ENCODE data around the gene SGF29. TPM values are rescaled to one million over a fixed set of nuclear protein-coding genes. Genes with fewer than 3 reads are reported as not detected.
"Not testable (repeated sequence)": the region's sequence is repeated elsewhere in the genome, so short reads cannot be mapped to it uniquely, and the experiment has no call there.

Gene SGF29
- total RNA-seq, 1 donor from 2014 or later = 5.3 TPM

- no peaks in the 10 kb centered on the region for H3K36me3 ChIP-seq
- H3K4me3 ChIP-seq = no peak overlapping the region
- no peaks in the 10 kb centered on the region for H4K20me1 ChIP-seq (ENCODE audit: low read depth)
- Mint-ChIP-seq H3K9me3 (no peaks in the 10 kb centered on the region), H3K27ac (peak overlapping the region; percentile 53), H3K4me3 (peak overlapping the region; percentile 59), H3K4me1 (peaks cover 22% of the 10 kb centered on the region), H3K36me3 (no peaks in the 10 kb centered on the region), H3K27me3 (ENCODE audit: insufficient read depth, low read depth) (peaks cover 4% of the 10 kb centered on the region)
- H3K9me3 ChIP-seq (ENCODE audit: low read depth) = no peaks in the 10 kb centered on the region
- DNase-seq (ENCODE audit: low spot score) = peak; percentile 28
- no peak overlapping the region for H3K27ac ChIP-seq
- no peak for TF ChIP-seq CTCF (IDR thresholded peaks at IDR 0.05)
- no peak for TF ChIP-seq EZH2 (IDR thresholded peaks at IDR 0.05)
- no peak for TF ChIP-seq EZH2phosphoT487 (IDR thresholded peaks at IDR 0.05)
- no peaks in the 10 kb centered on the region for H3K79me2 ChIP-seq (ENCODE audit: low read depth)
- peak overlapping the region; percentile 45 for H3K4me2 ChIP-seq
- H3K4me1 ChIP-seq = peaks cover 4% of the 10 kb centered on the region
- no peak overlapping the region for H3K9ac ChIP-seq
- H3F3A ChIP-seq (ENCODE audit: low read depth) = peaks cover 4% of the 10 kb centered on the region
- H2AFZ ChIP-seq (replicated peaks) = peak overlapping the region; percentile 68
- H3K27me3 ChIP-seq = no peaks in the 10 kb centered on the region
Measured at GRCh38 chr16:28621481-28622155, 67.9 kb downstream of the SGF29 start.

GRCh38 chr16:28622532-28623171 lies 68.9 kb downstream of the SGF29 start:
- H3K9ac ChIP-seq; H4K20me1 ChIP-seq (ENCODE audit: low read depth); H3K4me2 ChIP-seq; H3K9me3 Mint-ChIP-seq; H3K36me3 ChIP-seq; H3F3A ChIP-seq (ENCODE audit: low read depth); H3K36me3 Mint-ChIP-seq; H3K79me2 ChIP-seq (ENCODE audit: low read depth); H3K4me3 Mint-ChIP-seq; DNase-seq (ENCODE audit: low spot score); H2AFZ ChIP-seq (replicated peaks); H3K9me3 ChIP-seq (ENCODE audit: low read depth); H3K27ac Mint-ChIP-seq; H3K27ac ChIP-seq; H3K27me3 ChIP-seq; H3K4me3 ChIP-seq; H3K27me3 Mint-ChIP-seq (ENCODE audit: insufficient read depth, low read depth); H3K4me1 ChIP-seq: not testable (repeated sequence)
- peaks cover 18% of the 10 kb centered on the region for H3K4me1 Mint-ChIP-seq

- Histone ChIP-seq H3K27me3 (no peaks in the 10 kb centered on the region), H3K79me2 (ENCODE audit: low read depth) (no peaks in the 10 kb centered on the region), H3K36me3 (no peaks in the 10 kb centered on the region), H3K9ac (no peak overlapping the region), H3K4me1 (peaks cover 4% of the 10 kb centered on the region), H3F3A (ENCODE audit: low read depth) (peaks cover 4% of the 10 kb centered on the region), H4K20me1 (ENCODE audit: low read depth) (no peaks in the 10 kb centered on the region), H3K9me3 (ENCODE audit: low read depth) (no peaks in the 10 kb centered on the region), H3K27ac (no peak overlapping the region), H2AFZ (replicated peaks) (no peak overlapping the region), H3K4me3 (no peak overlapping the region), H3K4me2 (no peak overlapping the region)
- Mint-ChIP-seq H3K27me3 (ENCODE audit: insufficient read depth, low read depth) (peaks cover 2% of the 10 kb centered on the region), H3K9me3 (no peaks in the 10 kb centered on the region), H3K27ac (no peak overlapping the region), H3K36me3 (no peaks in the 10 kb centered on the region), H3K4me1 (peaks cover 15% of the 10 kb centered on the region), H3K4me3 (no peak overlapping the region)
- no peak for DNase-seq (ENCODE audit: low spot score)
- TF ChIP-seq EZH2 (IDR thresholded peaks at IDR 0.05) (no peak), EZH2phosphoT487 (IDR thresholded peaks at IDR 0.05) (no peak), CTCF (IDR thresholded peaks at IDR 0.05) (no peak)
Measured at GRCh38 chr16:28623172-28623711, 69.5 kb downstream of the SGF29 start.

GRCh38 chr16:28630905-28631304 lies 77.2 kb downstream of the SGF29 start:
- H3K9me3 Mint-ChIP-seq; H3K4me1 ChIP-seq; H3K27ac ChIP-seq; H3K27me3 ChIP-seq; H3F3A ChIP-seq (ENCODE audit: low read depth); H3K36me3 Mint-ChIP-seq; DNase-seq (ENCODE audit: low spot score); H2AFZ ChIP-seq (replicated peaks); H3K4me3 ChIP-seq; H3K4me1 Mint-ChIP-seq; H3K27me3 Mint-ChIP-seq (ENCODE audit: insufficient read depth, low read depth); H3K9ac ChIP-seq; H3K36me3 ChIP-seq; H4K20me1 ChIP-seq (ENCODE audit: low read depth); H3K9me3 ChIP-seq (ENCODE audit: low read depth); H3K4me2 ChIP-seq; H3K27ac Mint-ChIP-seq; H3K79me2 ChIP-seq (ENCODE audit: low read depth); H3K4me3 Mint-ChIP-seq: not testable (repeated sequence)

GRCh38 chr16:28636093-28636823 lies 82.5 kb downstream of the SGF29 start:
- not testable (repeated sequence) for H3K27me3 Mint-ChIP-seq (ENCODE audit: insufficient read depth, low read depth); H3K27ac Mint-ChIP-seq; H3F3A ChIP-seq (ENCODE audit: low read depth); H3K9me3 Mint-ChIP-seq; H3K9ac ChIP-seq; H4K20me1 ChIP-seq (ENCODE audit: low read depth); H3K4me1 Mint-ChIP-seq; H3K36me3 ChIP-seq; H3K79me2 ChIP-seq (ENCODE audit: low read depth); H3K27me3 ChIP-seq; H3K36me3 Mint-ChIP-seq; H2AFZ ChIP-seq (replicated peaks); H3K27ac ChIP-seq; H3K4me1 ChIP-seq; H3K4me2 ChIP-seq; H3K4me3 ChIP-seq; H3K9me3 ChIP-seq (ENCODE audit: low read depth); DNase-seq (ENCODE audit: low spot score); H3K4me3 Mint-ChIP-seq

GRCh38 chr16:28637765-28638164 lies 84.0 kb downstream of the SGF29 start, which contains the start of gene NPIPB8:
TSS of gene NPIPB8 (plus strand) at chr16:28638065. CDS start at chr16:28638361, 296 bp downstream.
- not testable (repeated sequence) for H2AFZ ChIP-seq (replicated peaks); H3K79me2 ChIP-seq (ENCODE audit: low read depth); H3K9me3 Mint-ChIP-seq; H3K4me1 ChIP-seq; H3K27me3 ChIP-seq; H3K36me3 Mint-ChIP-seq; H3K4me1 Mint-ChIP-seq; H3K4me2 ChIP-seq; H3K27me3 Mint-ChIP-seq (ENCODE audit: insufficient read depth, low read depth); H3K9me3 ChIP-seq (ENCODE audit: low read depth); H3K9ac ChIP-seq; DNase-seq (ENCODE audit: low spot score); H3F3A ChIP-seq (ENCODE audit: low read depth); H3K27ac ChIP-seq; H3K27ac Mint-ChIP-seq; H3K4me3 ChIP-seq; H4K20me1 ChIP-seq (ENCODE audit: low read depth); H3K4me3 Mint-ChIP-seq; H3K36me3 ChIP-seq

Measured in neural progenitor cell (in vitro differentiated cells).